Measurements from ENCODE around the gene LMAN2L.

DNA sequence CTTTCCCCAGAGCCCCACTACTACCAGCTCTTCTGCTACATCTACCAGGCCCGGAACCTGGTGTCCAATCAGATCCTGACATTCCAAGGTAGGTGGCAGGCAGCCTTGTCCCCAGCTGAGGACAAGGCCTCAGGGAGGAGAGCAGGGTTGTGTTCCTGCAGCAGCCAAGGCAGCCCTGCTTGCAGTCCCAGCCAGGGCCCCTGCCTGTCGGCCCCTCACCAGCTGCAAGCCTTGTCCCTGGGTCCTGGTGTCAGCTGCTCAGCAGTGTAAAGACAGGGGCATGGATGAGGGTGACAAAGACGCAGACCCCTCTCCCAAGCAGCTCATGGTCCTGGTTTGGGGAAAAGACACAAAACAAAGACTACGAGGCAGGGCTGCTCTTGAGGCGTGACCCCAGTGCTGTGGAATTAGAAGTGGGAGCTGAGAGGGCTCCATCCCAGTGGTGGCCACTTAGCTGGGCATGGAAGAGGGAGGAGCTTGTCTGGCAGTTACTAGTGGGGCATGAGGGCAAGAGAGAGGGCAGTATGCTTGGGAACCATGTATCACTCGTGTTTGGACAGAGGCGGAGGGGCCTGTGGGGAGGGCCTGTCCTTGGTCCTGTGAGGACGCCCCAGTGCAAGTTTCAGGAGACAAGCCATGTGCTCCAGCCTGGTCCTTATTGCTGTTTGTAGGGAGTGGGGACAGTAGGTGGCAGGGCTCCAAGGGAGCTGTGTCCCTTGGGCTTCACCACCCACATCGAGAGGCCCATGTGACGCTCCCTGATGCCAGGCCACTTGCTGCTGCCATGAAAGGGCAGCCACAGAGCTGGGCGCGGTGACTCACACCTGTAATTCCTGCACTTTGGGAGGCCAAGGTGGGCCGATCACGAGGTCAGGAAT is 47.5 kb downstream of the LMAN2L start:
- TF ChIP-seq, protein P1, sequence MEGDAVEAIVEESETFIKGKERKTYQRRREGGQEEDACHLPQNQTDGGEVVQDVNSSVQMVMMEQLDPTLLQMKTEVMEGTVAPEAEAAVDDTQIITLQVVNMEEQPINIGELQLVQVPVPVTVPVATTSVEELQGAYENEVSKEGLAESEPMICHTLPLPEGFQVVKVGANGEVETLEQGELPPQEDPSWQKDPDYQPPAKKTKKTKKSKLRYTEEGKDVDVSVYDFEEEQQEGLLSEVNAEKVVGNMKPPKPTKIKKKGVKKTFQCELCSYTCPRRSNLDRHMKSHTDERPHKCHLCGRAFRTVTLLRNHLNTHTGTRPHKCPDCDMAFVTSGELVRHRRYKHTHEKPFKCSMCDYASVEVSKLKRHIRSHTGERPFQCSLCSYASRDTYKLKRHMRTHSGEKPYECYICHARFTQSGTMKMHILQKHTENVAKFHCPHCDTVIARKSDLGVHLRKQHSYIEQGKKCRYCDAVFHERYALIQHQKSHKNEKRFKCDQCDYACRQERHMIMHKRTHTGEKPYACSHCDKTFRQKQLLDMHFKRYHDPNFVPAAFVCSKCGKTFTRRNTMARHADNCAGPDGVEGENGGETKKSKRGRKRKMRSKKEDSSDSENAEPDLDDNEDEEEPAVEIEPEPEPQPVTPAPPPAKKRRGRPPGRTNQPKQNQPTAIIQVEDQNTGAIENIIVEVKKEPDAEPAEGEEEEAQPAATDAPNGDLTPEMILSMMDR (IDR thresholded peaks at IDR 0.05) = no peak
- TF ChIP-seq POLR2A (IDR thresholded peaks at IDR 0.05) = peak in 1 of 4 donors; percentile 20
- no peak for TF ChIP-seq EP300 (IDR thresholded peaks at IDR 0.05)
- TF ChIP-seq POLR2AphosphoS5 (IDR thresholded peaks at IDR 0.05) = no peak
